ENCODE results near the gene MSL1. TPM values are rescaled to one million over a fixed set of nuclear protein-coding genes. Genes with fewer than 3 reads are reported as not detected.
A peak's percentile ranks its signal among the peaks of the same experiment; 100 is the strongest.

MSL1 gene
- total RNA-seq, 1 donor from 2014 or later = 96.2 TPM

GRCh38 chr17:40123811-40124114 lies 2.0 kb downstream of the MSL1 start:
- Mint-ChIP-seq H3K27me3 (ENCODE audit: unreplicated experiment) (peaks cover 17% of the 10 kb centered on the region), H3K9me3 (ENCODE audit: unreplicated experiment) (peaks cover 6% of the 10 kb centered on the region), H3K4me1 (ENCODE audit: unreplicated experiment) (peaks cover 26% of the 10 kb centered on the region), H3K4me3 (ENCODE audit: unreplicated experiment) (peak overlapping the region; percentile 100), H3K36me3 (ENCODE audit: low read depth, unreplicated experiment) (peaks cover 27% of the 10 kb centered on the region), H3K27ac (ENCODE audit: unreplicated experiment) (peak overlapping the region; percentile 84)
- no peak for DNase-seq (ENCODE audit: low spot score)
- TF ChIP-seq CTCF (IDR thresholded peaks at IDR 0.05; ENCODE audit: unreplicated experiment) = no peak

DNA sequence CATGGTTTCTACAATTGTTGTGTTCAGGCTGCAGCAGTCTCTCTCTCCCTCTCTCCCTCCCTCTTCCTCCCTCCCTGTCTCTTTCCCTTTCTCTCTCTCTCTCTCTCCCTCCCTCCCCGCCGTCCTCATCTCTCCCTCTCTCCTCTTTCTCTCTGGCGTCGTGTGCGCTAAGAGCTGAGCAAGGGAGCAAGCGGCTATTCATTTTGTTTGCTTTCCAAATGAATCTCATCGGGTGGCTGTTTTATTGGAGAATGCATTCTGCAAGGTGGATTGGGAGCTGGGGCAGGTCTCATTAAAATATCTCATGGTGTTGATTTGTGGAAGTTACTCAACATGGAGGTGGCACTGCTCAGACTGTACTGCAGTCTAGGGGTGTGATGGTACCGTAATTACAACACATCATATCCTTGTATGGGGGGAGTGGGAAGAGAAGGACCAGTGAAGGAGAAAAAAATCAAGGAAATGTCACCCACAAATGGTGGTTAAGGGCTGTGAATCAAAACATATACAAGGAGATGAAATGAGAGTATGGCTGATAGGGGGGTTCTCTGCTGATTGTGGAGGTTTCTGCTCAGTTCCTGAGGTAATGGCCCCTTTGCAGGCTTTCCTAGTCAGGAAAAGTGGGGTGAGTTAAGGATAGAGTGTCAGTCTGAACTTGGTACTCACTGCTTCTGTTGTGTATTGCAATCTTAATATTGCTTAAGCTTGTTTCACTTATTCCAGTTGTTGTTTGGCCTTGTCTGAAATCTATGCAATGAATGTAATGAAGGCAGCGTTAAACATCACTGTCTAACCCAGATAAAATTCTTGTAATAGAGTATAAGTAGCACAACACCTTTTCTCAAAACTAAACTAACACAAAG lies 2.7 kb downstream of the MSL1 start:
- H3K27ac Mint-ChIP-seq (ENCODE audit: unreplicated experiment) = peak overlapping the region; percentile 28

DNA sequence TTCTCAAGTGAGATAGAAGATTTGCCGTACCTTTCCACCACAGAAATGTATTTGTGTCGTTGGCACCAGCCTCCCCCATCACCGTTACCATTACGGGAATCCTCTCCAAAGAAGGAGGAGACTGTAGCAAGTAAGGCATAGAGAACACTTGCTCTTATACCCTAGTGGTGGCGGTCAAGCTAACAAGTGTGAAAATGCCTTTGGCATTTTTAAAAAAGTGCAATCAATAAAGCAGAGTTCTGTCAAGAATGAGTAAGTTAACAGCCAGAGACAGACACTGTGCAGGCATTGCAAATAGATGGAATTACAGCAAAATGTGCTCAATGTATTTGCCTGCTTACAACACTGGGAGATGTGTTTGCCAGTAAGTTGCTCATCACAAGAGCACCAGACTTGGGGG lies 7.7 kb downstream of the MSL1 start:
- Mint-ChIP-seq H3K27me3 (ENCODE audit: unreplicated experiment) (peaks cover 3% of the 10 kb centered on the region), H3K4me3 (ENCODE audit: unreplicated experiment) (peak overlapping the region; percentile 47), H3K4me1 (ENCODE audit: unreplicated experiment) (peaks cover 10% of the 10 kb centered on the region), H3K36me3 (ENCODE audit: low read depth, unreplicated experiment) (peaks cover 39% of the 10 kb centered on the region), H3K9me3 (ENCODE audit: unreplicated experiment) (no peaks in the 10 kb centered on the region), H3K27ac (ENCODE audit: unreplicated experiment) (peak overlapping the region; percentile 24)
- TF ChIP-seq CTCF (IDR thresholded peaks at IDR 0.05; ENCODE audit: unreplicated experiment) = no peak
- DNase-seq (ENCODE audit: low spot score) = no peak

More for the DNA sequence above, 2.7 kb downstream of the MSL1 start:
- DNase-seq (ENCODE audit: low spot score) = no peak
- peaks cover 26% of the 10 kb centered on the region for H3K4me1 Mint-ChIP-seq (ENCODE audit: unreplicated experiment)
- peaks cover 33% of the 10 kb centered on the region for H3K36me3 Mint-ChIP-seq (ENCODE audit: low read depth, unreplicated experiment)
- peak overlapping the region; percentile 100 for H3K4me3 Mint-ChIP-seq (ENCODE audit: unreplicated experiment)
- H3K9me3 Mint-ChIP-seq (ENCODE audit: unreplicated experiment) = peaks cover 6% of the 10 kb centered on the region
- peaks cover 16% of the 10 kb centered on the region for H3K27me3 Mint-ChIP-seq (ENCODE audit: unreplicated experiment)
- no peak for TF ChIP-seq CTCF (IDR thresholded peaks at IDR 0.05; ENCODE audit: unreplicated experiment)

GRCh38 chr17:40130352-40131042 lies 8.7 kb downstream of the MSL1 start:
- peaks cover 3% of the 10 kb centered on the region for H3K27me3 Mint-ChIP-seq (ENCODE audit: unreplicated experiment)
- DNase-seq (ENCODE audit: low spot score) = no peak
- peaks cover 45% of the 10 kb centered on the region for H3K36me3 Mint-ChIP-seq (ENCODE audit: low read depth, unreplicated experiment)
- TF ChIP-seq CTCF (IDR thresholded peaks at IDR 0.05; ENCODE audit: unreplicated experiment) = no peak
- H3K4me1 Mint-ChIP-seq (ENCODE audit: unreplicated experiment) = peaks cover 6% of the 10 kb centered on the region
- H3K27ac Mint-ChIP-seq (ENCODE audit: unreplicated experiment) = no peak overlapping the region
- H3K4me3 Mint-ChIP-seq (ENCODE audit: unreplicated experiment) = no peak overlapping the region
- H3K9me3 Mint-ChIP-seq (ENCODE audit: unreplicated experiment) = no peaks in the 10 kb centered on the region

GRCh38 chr17:40134184-40134583 lies 12.4 kb downstream of the MSL1 start:
- Mint-ChIP-seq H3K9me3 (ENCODE audit: unreplicated experiment) (no peaks in the 10 kb centered on the region), H3K36me3 (ENCODE audit: low read depth, unreplicated experiment) (peaks cover 39% of the 10 kb centered on the region), H3K27me3 (ENCODE audit: unreplicated experiment) (peaks cover 2% of the 10 kb centered on the region), H3K4me3 (ENCODE audit: unreplicated experiment) (no peak overlapping the region), H3K27ac (ENCODE audit: unreplicated experiment) (peak overlapping the region; percentile 17), H3K4me1 (ENCODE audit: unreplicated experiment) (no peaks in the 10 kb centered on the region)
- no peak for TF ChIP-seq CTCF (IDR thresholded peaks at IDR 0.05; ENCODE audit: unreplicated experiment)
- no peak for DNase-seq (ENCODE audit: low spot score)

Measured in endothelial cell (in vitro differentiated cells).